ENCODE measurements around the gene LMX1A. TPM values are rescaled to one million over a fixed set of nuclear protein-coding genes. Genes with fewer than 3 reads are reported as not detected.

The LMX1A gene
- total RNA-seq, 6 experiments from 2014 or later, result not detected

DNA sequence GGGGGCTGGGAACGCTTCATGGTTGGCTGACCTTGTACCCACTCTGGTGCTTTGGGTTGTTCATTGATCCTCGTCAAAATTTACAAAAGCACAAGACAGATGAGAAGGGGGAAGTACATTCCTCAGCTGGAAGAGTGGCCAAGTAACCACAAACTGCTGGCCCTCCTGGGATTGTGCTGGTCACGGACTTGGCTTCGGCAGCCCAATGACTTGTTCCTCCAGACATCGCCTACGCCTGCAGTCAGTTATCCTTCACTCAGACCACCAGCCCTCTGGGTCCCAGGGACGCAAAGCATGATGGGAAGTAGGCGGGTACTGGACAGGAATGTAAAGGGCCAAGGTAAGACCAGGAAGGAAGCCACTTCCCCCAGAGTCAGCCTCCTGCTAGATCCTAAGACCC is 53.1 kb downstream of the LMX1A start:
- no peak for DNase-seq
- no peaks in the 10 kb centered on the region for H3K4me1 Mint-ChIP-seq (ENCODE audit: low read depth)
- peaks cover 5% of the 10 kb centered on the region for H3K9me3 Mint-ChIP-seq
- no peaks in the 10 kb centered on the region for H3K36me3 Mint-ChIP-seq (ENCODE audit: low read depth)
- H3K4me3 Mint-ChIP-seq, result no peak overlapping the region
- H3K27ac Mint-ChIP-seq, result no peak overlapping the region
- TF ChIP-seq, protein P1, sequence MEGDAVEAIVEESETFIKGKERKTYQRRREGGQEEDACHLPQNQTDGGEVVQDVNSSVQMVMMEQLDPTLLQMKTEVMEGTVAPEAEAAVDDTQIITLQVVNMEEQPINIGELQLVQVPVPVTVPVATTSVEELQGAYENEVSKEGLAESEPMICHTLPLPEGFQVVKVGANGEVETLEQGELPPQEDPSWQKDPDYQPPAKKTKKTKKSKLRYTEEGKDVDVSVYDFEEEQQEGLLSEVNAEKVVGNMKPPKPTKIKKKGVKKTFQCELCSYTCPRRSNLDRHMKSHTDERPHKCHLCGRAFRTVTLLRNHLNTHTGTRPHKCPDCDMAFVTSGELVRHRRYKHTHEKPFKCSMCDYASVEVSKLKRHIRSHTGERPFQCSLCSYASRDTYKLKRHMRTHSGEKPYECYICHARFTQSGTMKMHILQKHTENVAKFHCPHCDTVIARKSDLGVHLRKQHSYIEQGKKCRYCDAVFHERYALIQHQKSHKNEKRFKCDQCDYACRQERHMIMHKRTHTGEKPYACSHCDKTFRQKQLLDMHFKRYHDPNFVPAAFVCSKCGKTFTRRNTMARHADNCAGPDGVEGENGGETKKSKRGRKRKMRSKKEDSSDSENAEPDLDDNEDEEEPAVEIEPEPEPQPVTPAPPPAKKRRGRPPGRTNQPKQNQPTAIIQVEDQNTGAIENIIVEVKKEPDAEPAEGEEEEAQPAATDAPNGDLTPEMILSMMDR (IDR thresholded peaks at IDR 0.05), result no peak
- no peaks in the 10 kb centered on the region; the same call in none of the 2 replicates for H3K27me3 Mint-ChIP-seq (ENCODE audit: insufficient read depth)

DNA sequence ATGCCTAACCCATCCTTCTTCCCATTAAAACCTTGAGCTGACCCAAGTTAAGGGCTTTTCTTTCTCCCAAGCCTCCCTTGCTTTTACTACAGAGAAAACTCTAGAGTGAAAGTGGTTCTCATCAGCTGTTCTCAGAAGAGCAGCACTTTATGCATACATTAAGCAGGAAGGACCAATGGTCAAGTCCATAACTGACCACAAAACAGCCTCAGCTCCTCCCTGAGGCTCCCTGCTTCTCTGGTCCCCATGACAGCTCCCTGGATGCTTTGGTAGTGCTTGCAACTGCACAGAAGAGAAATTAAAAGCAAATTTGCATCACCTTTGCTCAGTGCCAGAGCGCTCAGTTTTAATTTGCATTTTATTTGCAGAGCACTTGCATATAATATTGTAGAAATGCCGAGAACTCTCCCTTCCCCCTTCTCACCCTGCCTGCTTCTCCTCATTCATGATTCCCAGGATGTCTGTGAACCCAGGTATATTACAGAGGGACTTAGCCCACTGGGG is 56.1 kb downstream of the LMX1A start:
- Mint-ChIP-seq H3K4me3 (no peak overlapping the region), H3K4me1 (ENCODE audit: low read depth) (no peaks in the 10 kb centered on the region), H3K27me3 (ENCODE audit: insufficient read depth) (no peaks in the 10 kb centered on the region; the same call in none of the 2 replicates), H3K27ac (no peak overlapping the region), H3K36me3 (ENCODE audit: low read depth) (no peaks in the 10 kb centered on the region), H3K9me3 (peaks cover 5% of the 10 kb centered on the region)
- TF ChIP-seq, protein P1 (IDR thresholded peaks at IDR 0.05), result no peak
- no peak for DNase-seq

DNA sequence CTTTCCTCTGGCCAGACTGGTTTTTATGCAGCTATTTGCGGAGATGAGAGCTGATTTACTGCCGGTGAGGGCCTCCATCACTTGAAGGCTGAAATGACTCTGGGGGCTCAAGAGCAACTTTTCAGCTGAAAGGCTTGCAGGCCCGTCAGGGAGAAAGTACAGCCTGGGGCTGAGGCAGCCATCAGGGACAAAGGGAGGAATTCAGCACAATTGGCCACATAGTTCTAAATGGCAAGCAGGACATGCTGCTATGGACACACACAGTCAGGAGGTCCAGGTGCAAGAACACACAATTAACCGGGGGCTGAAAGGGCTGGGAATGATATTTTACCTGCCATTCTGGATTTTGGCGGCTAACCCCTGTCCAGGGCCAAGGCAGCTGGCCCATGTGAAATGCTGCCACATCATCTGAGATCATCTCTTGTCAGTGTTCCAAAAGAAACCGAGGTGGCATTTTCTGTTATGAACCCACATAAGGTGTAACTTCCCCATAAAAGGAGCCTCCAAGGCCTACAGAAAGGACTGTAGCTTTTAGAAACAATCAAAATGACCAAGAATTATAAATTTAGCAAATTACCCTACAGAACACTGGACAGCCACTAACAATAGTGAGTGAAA is 58.2 kb downstream of the LMX1A start:
- Mint-ChIP-seq H3K4me3 (no peak overlapping the region), H3K4me1 (ENCODE audit: low read depth) (no peaks in the 10 kb centered on the region), H3K27ac (no peak overlapping the region), H3K9me3 (no peaks in the 10 kb centered on the region), H3K27me3 (ENCODE audit: insufficient read depth) (no peaks in the 10 kb centered on the region; the same call in none of the 2 replicates), H3K36me3 (ENCODE audit: low read depth) (no peaks in the 10 kb centered on the region)
- TF ChIP-seq, protein P1 (IDR thresholded peaks at IDR 0.05), result no peak
- DNase-seq, result no peak

DNA sequence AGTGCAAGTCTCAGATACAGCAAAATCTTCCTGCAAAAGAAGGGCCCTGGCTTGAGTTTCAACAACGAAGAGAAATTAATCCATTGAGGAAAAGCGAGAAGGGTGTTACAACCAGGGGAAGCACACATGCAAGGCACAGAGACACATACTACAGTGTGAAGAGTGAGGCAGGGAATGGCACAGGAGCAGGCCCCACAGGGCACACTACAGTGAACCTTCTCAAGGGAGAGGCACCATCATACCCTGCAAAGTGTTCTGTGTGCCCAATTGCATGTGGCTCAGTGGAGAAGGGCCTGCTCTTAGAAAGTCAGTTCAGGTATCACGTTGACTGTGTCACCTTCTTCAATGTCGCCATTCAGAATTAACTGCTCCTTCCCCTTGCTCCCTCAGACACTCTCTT is 60.3 kb downstream of the LMX1A start:
- no peaks in the 10 kb centered on the region for H3K36me3 Mint-ChIP-seq (ENCODE audit: low read depth)
- DNase-seq, result no peak
- TF ChIP-seq, protein P1 (IDR thresholded peaks at IDR 0.05), result no peak
- H3K27me3 Mint-ChIP-seq (ENCODE audit: insufficient read depth), result no peaks in the 10 kb centered on the region; the same call in 1 of the 2 replicates
- H3K4me3 Mint-ChIP-seq, result no peak overlapping the region
- H3K9me3 Mint-ChIP-seq, result no peaks in the 10 kb centered on the region
- no peaks in the 10 kb centered on the region for H3K4me1 Mint-ChIP-seq (ENCODE audit: low read depth)
- no peak overlapping the region for H3K27ac Mint-ChIP-seq

DNA sequence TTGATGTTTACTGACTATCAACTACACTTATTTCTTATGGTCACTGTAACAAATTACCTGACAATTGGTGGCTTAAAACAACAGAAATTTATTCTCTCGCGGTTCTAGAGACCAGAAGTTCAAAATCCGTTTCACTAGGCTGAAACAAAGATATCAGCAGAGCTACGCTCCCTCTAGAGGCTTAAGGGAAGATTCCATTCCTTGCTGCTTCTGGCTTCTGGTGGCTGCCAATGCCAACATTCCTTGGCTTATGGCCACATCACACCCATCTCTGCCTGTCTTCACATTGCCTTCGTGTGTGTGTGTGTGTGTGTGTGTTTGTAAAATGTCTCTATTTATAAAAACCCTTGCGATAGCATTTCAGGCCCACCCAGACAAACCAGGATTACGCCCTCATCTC is 66.4 kb downstream of the LMX1A start:
- Mint-ChIP-seq H3K36me3 (ENCODE audit: low read depth) (no peaks in the 10 kb centered on the region), H3K4me3 (no peak overlapping the region), H3K4me1 (ENCODE audit: low read depth) (no peaks in the 10 kb centered on the region), H3K27me3 (ENCODE audit: insufficient read depth) (no peaks in the 10 kb centered on the region; the same call in 1 of the 2 replicates), H3K9me3 (0 out of 2 replicates have a peak, but pooled peaks cover 7% of the 10 kb centered on the region), H3K27ac (no peak overlapping the region)
- DNase-seq, result peak; percentile 7
- TF ChIP-seq, protein P1 (IDR thresholded peaks at IDR 0.05), result no peak
